ENCODE data around the gene PLGLB2.
"Not testable (repeated sequence)": the region's sequence is repeated elsewhere in the genome, so short reads cannot be mapped to it uniquely, and the experiment has no call there.

Gene PLGLB2

DNA sequence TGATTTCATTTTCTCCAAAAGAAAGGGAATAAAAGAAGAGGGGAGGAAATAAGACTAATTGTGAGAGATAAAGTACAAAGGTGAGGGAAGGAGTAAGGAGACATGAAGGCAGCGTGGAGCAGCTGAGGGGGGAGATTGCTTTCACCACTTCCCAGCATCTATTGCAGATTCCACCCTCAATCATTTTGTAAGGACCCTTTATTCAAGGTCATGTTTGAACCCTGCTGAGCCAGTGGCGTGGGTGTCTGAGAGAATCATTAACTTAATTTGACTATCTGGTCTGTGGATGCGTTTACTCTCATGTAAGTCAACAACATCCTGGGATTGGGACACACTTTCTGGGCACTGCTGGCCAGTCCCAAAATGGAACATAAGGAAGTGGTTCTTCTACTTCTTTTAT is at the start of gene PLGLB2:
Gene PLGLB2 (plus strand): TSS at position 297 of the 400 bp plus-strand sequence. CDS start 67 bp downstream, at position 364.
- not testable (repeated sequence) for DNase-seq

- not testable (repeated sequence) for DNase-seq
Measured at GRCh38 chr2:87704572-87705323, 43.1 kb upstream of the PLGLB2 start.

GRCh38 chr2:87708368-87708767 is 39.5 kb upstream of the PLGLB2 start:
- not testable (repeated sequence) for DNase-seq

DNA sequence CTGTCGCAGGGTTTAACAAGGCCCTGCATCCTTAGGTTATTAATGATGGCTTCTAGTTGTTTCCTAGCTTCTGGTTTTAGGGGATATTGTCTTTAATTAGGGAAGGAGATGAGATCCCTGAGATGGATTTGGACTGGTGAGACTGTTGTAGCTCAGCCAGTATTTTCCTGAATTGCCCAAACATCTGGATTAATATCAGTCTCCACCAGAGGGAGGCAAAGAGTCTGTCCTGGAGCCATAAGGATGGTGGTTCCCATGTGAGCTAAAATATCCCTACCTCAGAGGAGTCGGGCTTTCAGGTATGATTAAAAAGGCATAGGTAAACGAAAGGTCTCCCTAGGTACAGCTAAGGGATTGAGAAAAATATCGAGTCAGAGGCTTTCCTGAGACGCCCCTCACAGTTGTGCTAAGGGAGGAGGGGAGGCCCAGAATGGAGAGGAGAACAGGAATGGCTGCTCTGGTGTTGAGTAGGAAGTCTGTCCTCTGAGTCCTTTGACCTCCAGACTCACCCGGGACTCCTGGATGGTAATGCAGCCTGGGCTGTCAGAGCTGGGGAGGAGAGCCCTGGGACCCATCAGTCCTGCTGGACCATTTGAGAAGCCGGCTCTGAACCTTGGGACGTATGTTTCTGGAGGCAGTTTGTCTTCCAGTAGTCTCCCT is 19.8 kb upstream of the PLGLB2 start:
- not testable (repeated sequence) for DNase-seq

GRCh38 chr2:87740928-87741327 is 7.0 kb upstream of the PLGLB2 start:
- DNase-seq: not testable (repeated sequence)

- DNase-seq: not testable (repeated sequence)
Measured at GRCh38 chr2:87742393-87743108, 5.3 kb upstream of the PLGLB2 start.

GRCh38 chr2:87743638-87744037 is 4.2 kb upstream of the PLGLB2 start:
- DNase-seq: not testable (repeated sequence)

DNA sequence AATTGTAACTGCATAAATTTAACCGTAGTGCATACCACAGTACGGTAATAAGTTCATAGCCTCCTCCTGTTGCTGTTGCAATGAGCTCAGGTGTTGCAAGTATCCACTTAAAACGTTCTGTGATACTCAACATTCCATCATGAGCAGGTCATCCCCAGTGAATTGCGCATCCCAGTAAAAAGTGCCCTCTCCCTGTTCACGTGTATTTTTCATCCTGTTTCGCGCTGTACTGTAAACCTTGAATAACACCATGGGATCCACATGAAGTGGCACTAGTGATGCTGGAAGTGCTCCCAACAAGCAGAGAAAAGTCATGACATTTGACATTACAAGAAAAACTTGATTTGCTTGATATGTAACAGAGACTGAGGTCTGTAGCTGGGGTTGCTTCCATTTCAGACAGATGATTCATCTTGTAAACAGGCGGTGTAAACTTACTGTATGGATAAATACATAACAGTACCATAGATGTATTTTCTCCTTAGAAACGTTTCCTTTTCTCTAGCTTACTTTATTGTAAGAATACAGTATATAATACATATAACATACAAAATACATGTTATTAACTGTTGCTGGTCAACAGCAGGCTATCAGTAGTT is 2.4 kb upstream of the PLGLB2 start:
- DNase-seq: not testable (repeated sequence)

GRCh38 chr2:87748524-87748923 is 637 bp downstream of the PLGLB2 start:
- DNase-seq: not testable (repeated sequence)

DNA sequence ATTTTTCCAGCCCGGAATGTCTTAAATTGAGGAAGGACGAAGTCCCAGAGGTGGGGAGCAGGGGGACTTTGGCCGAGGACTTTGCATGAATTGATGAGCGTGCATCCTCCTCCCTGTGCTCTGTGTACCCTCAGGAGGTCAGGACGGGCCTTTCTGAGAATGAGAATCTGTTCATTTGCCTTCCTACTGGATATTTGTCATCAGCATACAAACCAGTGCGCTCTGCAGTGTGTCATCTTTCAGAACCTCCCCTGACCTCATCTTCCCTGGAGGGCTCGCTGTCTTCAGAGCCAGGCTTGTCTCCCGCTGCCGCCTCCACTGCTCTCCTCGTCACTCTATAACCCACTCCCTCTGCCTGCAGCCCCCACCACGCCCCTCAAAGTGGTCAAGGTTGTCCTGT is 2.7 kb downstream of the PLGLB2 start:
- not testable (repeated sequence) for DNase-seq

DNA sequence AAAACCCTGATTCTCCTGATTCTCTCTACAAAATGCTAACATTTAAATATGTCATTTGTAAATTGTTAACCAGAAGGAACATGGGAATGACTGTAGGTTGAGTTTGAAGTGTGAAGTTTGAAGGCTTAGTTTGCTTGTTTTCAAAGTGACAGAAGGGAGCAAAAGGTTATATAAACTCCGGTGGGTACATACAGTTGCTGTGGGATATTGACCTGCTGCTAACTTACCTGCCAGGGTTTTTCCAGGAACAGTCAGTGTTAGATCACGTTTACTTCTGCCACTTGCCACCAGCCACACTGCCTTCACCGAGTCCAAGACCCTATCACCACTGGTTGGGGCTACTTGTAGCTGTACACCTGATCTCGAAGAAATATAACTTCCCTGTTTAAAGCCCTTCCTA is 6.9 kb downstream of the PLGLB2 start:
- not testable (repeated sequence) for DNase-seq
